ENCODE results near the gene PCNX1. TPM values are rescaled to one million over a fixed set of nuclear protein-coding genes. Genes with fewer than 3 reads are reported as not detected.

Gene PCNX1
- polyA plus RNA-seq, 3 donors: 7.3 to 26.7 (median 8.1) TPM

GRCh38 chr14:71135496-71135895 lies 228.2 kb downstream of the PCNX1 start:
- H3K4me3 ChIP-seq (replicated peaks in 1 of 3; ENCODE audit: low read depth in 2 of 3, low read length in 3 of 3): no peak overlapping the region
- H3K27ac Mint-ChIP-seq: no peak overlapping the region
- peaks cover 0 to 6% (median 5%) of the 10 kb centered on the region in 3 donors for H3K27me3 Mint-ChIP-seq (ENCODE audit: low read depth in 3 of 3)
- no peak overlapping the region for H2AFZ ChIP-seq (ENCODE audit: insufficient read depth, low read depth, low read length, poor library complexity, severe bottlenecking)
- no peaks in the 10 kb centered on the region for H4K20me1 ChIP-seq (ENCODE audit: insufficient read depth, low read length)
- H3K9me3 Mint-ChIP-seq: peaks cover 0 to 7% (median 3%) of the 10 kb centered on the region in 7 donors
- H3K4me1 ChIP-seq (ENCODE audit: control insufficient read depth in 1 of 2, insufficient read depth in 2 of 2, low read length in 2 of 2): peaks cover 18 to 26% of the 10 kb centered on the region in 2 donors
- no peaks in the 10 kb centered on the region for H3K27me3 ChIP-seq (ENCODE audit: control insufficient read depth in 2 of 2, insufficient read depth in 2 of 2, low read length in 2 of 2)
- H3K9ac ChIP-seq (ENCODE audit: insufficient read depth, low read length, poor library complexity, severe bottlenecking): no peak overlapping the region
- H3K4me2 ChIP-seq (replicated peaks; ENCODE audit: extremely low read depth, low read length, poor library complexity, severe bottlenecking): no peak overlapping the region
- H3K9me3 ChIP-seq (replicated peaks in 1 of 2; ENCODE audit: control insufficient read depth in 1 of 2, insufficient read depth in 1 of 2, low read length in 2 of 2): peaks cover 0 to 2% of the 10 kb centered on the region in 2 donors
- TF ChIP-seq CTCF (IDR thresholded peaks at IDR 0.05): no peak
- no peaks in the 10 kb centered on the region for H3K79me2 ChIP-seq (ENCODE audit: insufficient read depth, low read length)
- no peak overlapping the region for H3K4me3 Mint-ChIP-seq
- peaks cover 22% of the 10 kb centered on the region for H3K4me1 Mint-ChIP-seq
- no peaks in the 10 kb centered on the region for H3K36me3 Mint-ChIP-seq
- no peaks in the 10 kb centered on the region for H3K36me3 ChIP-seq (replicated peaks in 1 of 2; ENCODE audit: control insufficient read depth in 1 of 2, insufficient read depth in 2 of 2, low read length in 2 of 2)
- no CpG with 5 or more reads among the region's 2 CpGs for WGBS (ENCODE audit: insufficient coverage)
- intact Hi-C loops (cut with micrococcal nuclease): loop anchor here in 1 of 2 donors (10.0 kb wide), 1 partner anchor 269 kb away; no protein-coding TSS in a partner anchor
- no peak overlapping the region for H3K27ac ChIP-seq (ENCODE audit: low read depth in 1 of 2, low read length in 2 of 2)
- no peak for DNase-seq

GRCh38 chr14:71135911-71136310 lies 228.7 kb downstream of the PCNX1 start:
- Mint-ChIP-seq H3K9me3 (peaks cover 0 to 7% (median 3%) of the 10 kb centered on the region in 7 donors), H3K36me3 (no peaks in the 10 kb centered on the region), H3K27me3 (ENCODE audit: low read depth in 3 of 3) (peaks cover 0 to 6% (median 5%) of the 10 kb centered on the region in 3 donors), H3K4me3 (no peak overlapping the region), H3K27ac (no peak overlapping the region), H3K4me1 (peaks cover 21% of the 10 kb centered on the region)
- DNase-seq: no peak
- 95% methylated on average over 4 of the region's 4 CpGs for WGBS (ENCODE audit: insufficient coverage)
- H3K9ac ChIP-seq (ENCODE audit: insufficient read depth, low read length, poor library complexity, severe bottlenecking): no peak overlapping the region
- H3K9me3 ChIP-seq (replicated peaks in 1 of 2; ENCODE audit: control insufficient read depth in 1 of 2, insufficient read depth in 1 of 2, low read length in 2 of 2): peaks cover 0 to 2% of the 10 kb centered on the region in 2 donors
- H2AFZ ChIP-seq (ENCODE audit: insufficient read depth, low read depth, low read length, poor library complexity, severe bottlenecking): no peak overlapping the region
- H3K27ac ChIP-seq (ENCODE audit: low read depth in 1 of 2, low read length in 2 of 2): no peak overlapping the region
- no peak for TF ChIP-seq CTCF (IDR thresholded peaks at IDR 0.05)
- H3K4me2 ChIP-seq (replicated peaks; ENCODE audit: extremely low read depth, low read length, poor library complexity, severe bottlenecking): no peak overlapping the region
- intact Hi-C loops (cut with micrococcal nuclease): loop anchor here in 1 of 2 donors (10.0 kb wide), 1 partner anchor 269 kb away; no protein-coding TSS in a partner anchor
- peaks cover 16 to 26% of the 10 kb centered on the region in 2 donors for H3K4me1 ChIP-seq (ENCODE audit: control insufficient read depth in 1 of 2, insufficient read depth in 2 of 2, low read length in 2 of 2)
- no peaks in the 10 kb centered on the region for H3K79me2 ChIP-seq (ENCODE audit: insufficient read depth, low read length)
- H3K27me3 ChIP-seq (ENCODE audit: control insufficient read depth in 2 of 2, insufficient read depth in 2 of 2, low read length in 2 of 2): no peaks in the 10 kb centered on the region
- no peaks in the 10 kb centered on the region for H4K20me1 ChIP-seq (ENCODE audit: insufficient read depth, low read length)
- H3K4me3 ChIP-seq (replicated peaks in 1 of 3; ENCODE audit: low read depth in 2 of 3, low read length in 3 of 3): no peak overlapping the region
- no peaks in the 10 kb centered on the region for H3K36me3 ChIP-seq (replicated peaks in 1 of 2; ENCODE audit: control insufficient read depth in 1 of 2, insufficient read depth in 2 of 2, low read length in 2 of 2)

All from CD14-positive monocyte (primary cell).